Stimulated activated CD4-positive, alpha-beta T cell treated with anti-CD3 and anti-CD28 coated beads, Interleukin-2, amount 100 ng/mL, for 4 hours (primary cell): ENCODE measurements around the gene TSSC4.

Experiments used
- DNase-seq: peaks from one replicate; pipeline ENCODE4 v3.0.0-alpha.2; 2020; ENCODE audit warnings: low read depth

Gene TSSC4

GRCh38 chr11:2400762-2401435, 349 bp downstream of the TSSC4 start:
- DNase-seq = no peak

- DNase-seq = no peak
Measured at GRCh38 chr11:2401436-2401984, 960 bp downstream of the TSSC4 start.

DNA sequence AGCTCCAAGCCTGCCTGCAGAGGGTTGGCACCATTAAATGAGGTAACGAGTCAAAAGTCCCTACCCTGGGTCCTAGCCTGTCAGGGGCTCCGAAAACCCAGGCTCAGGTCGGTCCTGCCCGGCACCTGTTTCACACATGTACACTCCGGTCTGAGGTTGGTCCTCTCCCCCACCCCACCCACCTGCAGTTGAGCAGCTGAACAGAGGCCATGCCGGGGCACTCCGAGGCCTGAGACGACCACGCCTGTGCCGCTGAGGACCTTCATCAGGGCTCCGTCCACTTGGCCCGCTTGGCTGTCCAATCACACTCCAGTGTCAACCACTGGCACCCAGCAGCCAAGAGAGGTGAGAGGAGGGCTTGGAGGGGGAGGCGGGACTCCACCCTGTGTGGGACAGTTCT, 1.6 kb downstream of the TSSC4 start:
- DNase-seq = no peak

GRCh38 chr11:2402890-2403645, 2.5 kb downstream of the TSSC4 start:
- no peak for DNase-seq

DNA sequence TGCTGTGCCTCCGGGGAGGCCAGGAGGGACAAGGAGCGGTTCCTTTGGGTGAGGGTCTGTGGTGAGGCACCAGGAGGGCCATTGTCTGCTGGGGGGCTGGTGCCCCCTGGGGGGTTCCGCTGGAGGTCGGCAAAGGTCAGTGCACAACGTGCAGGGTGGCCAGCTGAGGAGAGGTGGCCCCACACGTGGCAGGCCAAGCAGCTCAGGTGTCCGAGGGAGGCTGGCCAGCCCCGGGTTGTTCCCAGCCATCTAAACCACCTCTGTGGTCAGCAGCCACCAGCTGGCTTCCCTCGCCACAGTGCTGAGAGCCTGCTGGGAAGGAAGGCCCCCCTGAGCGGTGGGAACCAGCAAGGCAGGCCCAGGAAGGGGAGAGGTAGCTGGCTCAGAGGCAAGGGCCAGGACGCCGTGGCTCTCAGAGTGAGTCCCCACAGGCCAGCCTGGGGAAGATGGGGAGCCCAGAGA, 4.2 kb downstream of the TSSC4 start:
- no peak for DNase-seq

DNA sequence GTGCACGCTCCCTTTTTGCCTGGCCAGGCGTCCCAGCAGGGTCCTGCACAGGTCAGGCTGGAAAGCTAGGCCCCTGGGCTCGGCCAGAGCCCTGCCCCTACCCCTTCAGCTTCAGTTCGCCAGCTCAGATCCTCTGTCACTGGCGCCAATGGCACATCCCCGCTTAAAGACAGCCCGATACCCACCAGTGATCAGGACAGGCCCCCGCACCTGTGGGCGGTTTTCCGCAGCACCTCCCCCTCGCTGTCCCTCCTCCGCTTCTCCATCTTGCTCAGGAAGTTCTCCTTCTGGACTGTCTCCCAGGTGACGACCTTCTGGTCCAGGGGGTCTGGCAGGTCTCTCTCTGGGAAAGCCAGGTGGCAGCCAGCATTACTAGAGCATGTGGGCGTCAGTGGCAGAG, 5.9 kb downstream of the TSSC4 start:
- no peak for DNase-seq

DNA sequence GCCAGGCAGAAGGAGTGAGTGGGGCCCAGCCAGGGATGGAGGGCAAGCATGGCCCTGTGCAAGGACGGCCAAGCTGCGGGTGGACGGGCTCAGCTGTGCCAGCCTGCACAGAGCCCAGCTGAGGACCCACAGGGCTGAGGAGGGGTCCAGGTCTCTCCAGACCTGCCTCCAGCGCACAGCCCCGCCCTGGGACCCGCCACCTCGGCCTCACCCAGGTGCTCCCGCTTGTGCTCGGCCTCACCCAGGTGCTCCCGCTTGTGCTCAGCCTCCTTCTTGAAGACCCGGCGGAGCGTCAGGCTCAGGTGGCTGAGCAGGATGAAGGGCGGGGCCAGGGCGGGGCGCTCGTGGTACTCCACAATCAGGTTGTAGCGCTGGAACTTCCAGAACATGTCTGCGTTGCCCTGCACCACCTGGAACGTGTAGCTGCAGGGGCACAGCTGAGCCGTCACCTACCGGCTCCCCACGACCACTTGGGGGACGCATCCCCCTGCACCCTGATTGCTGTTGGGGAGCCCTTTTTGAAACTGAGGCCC, 6.4 kb downstream of the TSSC4 start:
- DNase-seq = no peak

GRCh38 chr11:2408671-2409070, 8.1 kb downstream of the TSSC4 start:
- no peak for DNase-seq

GRCh38 chr11:2409126-2409525, 8.6 kb downstream of the TSSC4 start:
- no peak for DNase-seq

- DNase-seq = no peak
Measured at GRCh38 chr11:2409611-2410468, 9.3 kb downstream of the TSSC4 start.

DNA sequence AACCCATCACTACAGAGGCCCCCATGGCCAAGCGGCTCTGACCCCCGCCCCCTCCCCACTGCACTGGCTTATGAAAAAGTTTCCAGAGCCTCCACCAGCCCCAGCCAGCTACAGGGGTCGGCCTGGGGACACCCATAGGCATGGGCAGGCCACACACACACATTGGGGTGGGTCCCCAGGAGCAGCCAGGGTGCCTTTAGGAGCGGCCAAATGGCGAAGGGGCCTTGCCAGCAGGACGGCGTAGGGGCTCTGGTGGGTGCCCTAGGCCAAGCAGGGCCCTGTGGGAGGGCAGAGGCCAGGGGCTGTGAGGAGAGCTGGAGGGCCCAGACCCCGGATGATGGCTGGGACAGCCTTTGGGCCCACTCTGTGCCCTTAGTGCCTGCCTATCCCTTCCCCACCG, 10.1 kb downstream of the TSSC4 start:
- DNase-seq = no peak

GRCh38 chr11:2411446-2412305, 11.1 kb downstream of the TSSC4 start:
- no peak for DNase-seq

- no peak for DNase-seq
Measured at GRCh38 chr11:2412323-2412722, 11.8 kb downstream of the TSSC4 start.

GRCh38 chr11:2413742-2414579, 13.4 kb downstream of the TSSC4 start:
- no peak for DNase-seq

GRCh38 chr11:2414616-2415015, 14.1 kb downstream of the TSSC4 start:
- no peak for DNase-seq

DNA sequence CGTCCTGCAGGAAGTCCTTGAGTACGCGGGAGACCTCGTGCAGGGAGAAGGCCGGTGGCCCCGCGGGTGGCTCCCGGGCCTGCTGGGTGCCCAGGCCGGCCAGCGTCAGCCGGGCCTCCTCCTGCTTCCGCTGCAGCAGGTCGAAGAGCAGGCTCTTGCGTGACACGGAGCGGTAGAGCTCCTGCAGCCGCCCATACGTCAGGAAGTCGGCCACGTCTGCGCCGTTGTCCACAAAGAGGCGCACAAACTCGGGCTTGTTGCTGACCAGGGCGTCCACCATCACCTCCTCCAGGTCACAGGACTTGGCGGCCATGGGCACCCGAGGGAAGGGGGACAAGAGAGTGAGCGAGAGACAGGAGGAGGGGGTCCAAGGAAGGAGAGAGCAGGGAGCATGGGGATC, 14.6 kb downstream of the TSSC4 start:
- DNase-seq = no peak

GRCh38 chr11:2415601-2416380, 15.2 kb downstream of the TSSC4 start:
- no peak for DNase-seq

GRCh38 chr11:2416765-2417164, 16.2 kb downstream of the TSSC4 start:
- DNase-seq = no peak
